ENCODE results near the gene PKD1L1.

DNA sequence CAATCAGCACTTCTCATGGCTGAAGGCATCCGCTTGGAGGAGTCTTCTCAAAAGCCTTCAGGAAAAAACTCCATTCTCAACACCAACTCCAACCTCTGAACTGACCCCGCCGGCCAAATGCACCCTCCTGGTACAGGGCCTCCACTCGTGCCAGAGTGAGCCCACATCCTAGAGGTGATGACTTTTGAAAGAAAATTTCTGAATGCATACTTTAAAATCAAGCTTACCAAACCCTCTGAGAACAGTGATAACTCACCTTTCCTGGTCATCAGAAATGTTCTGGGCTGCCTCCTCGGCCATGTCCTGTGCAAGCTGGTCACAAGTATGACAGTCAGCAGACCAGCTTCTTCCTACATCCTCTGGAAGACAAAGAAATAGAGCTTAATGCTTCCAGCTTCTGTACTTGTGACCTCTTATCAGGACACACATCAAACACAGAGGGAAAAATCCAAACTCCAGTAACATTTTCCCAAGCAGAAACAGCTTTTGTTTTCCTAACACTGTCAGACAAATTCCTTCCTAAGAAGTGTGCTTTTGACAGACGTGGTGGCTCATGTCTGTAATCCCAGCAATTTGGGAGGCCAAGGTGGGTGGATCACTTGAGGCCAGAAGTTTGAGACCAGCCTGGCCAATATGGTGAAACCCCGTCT lies at the start of gene PKD1L1:
- TF ChIP-seq, protein P1, sequence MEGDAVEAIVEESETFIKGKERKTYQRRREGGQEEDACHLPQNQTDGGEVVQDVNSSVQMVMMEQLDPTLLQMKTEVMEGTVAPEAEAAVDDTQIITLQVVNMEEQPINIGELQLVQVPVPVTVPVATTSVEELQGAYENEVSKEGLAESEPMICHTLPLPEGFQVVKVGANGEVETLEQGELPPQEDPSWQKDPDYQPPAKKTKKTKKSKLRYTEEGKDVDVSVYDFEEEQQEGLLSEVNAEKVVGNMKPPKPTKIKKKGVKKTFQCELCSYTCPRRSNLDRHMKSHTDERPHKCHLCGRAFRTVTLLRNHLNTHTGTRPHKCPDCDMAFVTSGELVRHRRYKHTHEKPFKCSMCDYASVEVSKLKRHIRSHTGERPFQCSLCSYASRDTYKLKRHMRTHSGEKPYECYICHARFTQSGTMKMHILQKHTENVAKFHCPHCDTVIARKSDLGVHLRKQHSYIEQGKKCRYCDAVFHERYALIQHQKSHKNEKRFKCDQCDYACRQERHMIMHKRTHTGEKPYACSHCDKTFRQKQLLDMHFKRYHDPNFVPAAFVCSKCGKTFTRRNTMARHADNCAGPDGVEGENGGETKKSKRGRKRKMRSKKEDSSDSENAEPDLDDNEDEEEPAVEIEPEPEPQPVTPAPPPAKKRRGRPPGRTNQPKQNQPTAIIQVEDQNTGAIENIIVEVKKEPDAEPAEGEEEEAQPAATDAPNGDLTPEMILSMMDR (IDR thresholded peaks at IDR 0.05): no peak
- TF ChIP-seq POLR2A (IDR thresholded peaks at IDR 0.05) (no peak), EP300 (IDR thresholded peaks at IDR 0.05) (no peak)
